Peyer's patch (tissue), 4 donors: ENCODE data around the gene EPSTI1.

Experiments
- CTCF ChIP-seq, 6 experiments: fragments of 450-650 bp in 4 of 6; fragments of 200-600 bp in 2 of 6; sonication (generic) in 1 of 6; IDR thresholded peaks; one replicate each; pipeline ENCODE4 v1.5.1; 2017 to 2019; ENCODE audit warnings: antibody characterized with exemption in 6 of 6, mild to moderate bottlenecking in 3 of 6, moderate library complexity in 1 of 6
- POLR2A ChIP-seq, 2 donors: fragments of 450-650 bp; IDR thresholded peaks; one replicate each; pipeline ENCODE4 v1.5.1; 2017; ENCODE audit warnings: antibody characterized with exemption in 2 of 2, mild to moderate bottlenecking in 2 of 2, moderate library complexity in 2 of 2

DNA sequence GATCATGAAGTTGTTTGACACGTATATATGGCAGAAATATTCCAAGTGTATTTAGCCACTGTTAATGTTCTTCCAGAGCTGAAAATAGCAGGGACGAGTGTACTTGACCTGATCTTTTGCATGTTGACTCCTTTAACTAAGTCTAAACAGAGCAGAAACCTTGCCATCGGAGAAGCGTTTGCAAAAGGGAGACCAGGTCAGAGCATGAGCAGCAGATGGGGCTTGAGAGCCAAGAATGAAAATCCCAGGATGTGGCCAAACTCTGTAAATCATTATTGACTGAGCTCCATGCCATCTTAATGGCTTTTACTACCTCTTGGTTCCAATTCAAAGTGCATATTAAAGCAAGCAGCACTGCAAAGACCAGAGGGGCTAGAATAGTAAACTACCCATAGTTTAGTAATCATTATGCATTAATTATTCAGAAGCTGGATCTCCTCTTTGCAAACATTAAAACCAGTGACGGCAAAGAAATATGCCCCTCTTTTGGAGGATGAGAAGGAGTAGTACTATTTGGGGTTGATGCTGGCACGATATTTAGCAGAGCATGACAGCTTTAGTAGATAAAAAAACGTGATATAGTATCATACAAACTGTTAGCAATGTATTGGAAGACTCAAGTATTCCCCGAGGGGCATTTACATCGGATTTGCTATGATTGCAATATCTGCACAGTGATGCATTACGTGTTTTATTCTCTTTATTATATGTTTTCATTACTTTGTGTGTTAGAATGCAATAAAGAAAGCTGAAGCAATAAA lies 154.9 kb downstream of the EPSTI1 start:
- TF ChIP-seq CTCF (IDR thresholded peaks at IDR 0.05) (peak in 3 of 6 experiments; percentile 33 to 43 (median 39)), POLR2A (IDR thresholded peaks at IDR 0.05) (no peak)
